ENCODE results near the gene IGSF8. TPM values are rescaled to one million over a fixed set of nuclear protein-coding genes. Genes with fewer than 3 reads are reported as not detected.

Gene IGSF8
- total RNA-seq, 1 experiment from 2014 or later: 56.2 TPM

DNA sequence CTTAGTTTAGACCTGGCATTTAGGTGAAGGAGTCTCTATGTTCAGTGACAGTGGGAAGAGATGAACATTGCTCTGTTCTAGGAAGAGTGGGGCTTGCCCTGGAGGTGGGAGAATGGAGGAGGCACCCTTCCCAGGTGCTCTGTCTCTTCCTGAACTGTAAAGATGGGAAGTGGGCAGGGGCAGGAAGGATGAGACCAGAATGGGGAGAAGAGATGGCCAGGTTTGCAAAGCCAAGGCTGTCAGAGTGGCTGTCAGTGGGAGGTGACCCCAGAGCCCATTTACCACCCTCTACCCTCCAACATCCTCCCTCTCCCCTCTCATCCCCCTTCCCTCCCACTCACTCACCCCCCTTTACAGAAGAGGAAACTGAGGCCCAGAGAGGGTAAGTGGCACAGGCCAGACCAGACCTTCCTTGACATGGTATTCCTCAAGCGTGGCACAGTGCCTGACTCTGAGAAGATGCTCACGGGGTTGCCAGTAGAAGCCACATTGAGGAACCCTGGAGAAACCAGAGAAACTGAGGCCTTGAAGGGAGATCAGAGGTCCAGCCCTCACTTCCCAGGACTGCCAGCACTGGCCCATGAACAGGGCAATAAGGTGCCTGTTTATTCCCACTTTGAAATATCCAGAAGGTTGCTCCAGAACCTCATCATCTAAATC is 1.4 kb upstream of the IGSF8 start:
- Mint-ChIP-seq H3K4me3 (peak overlapping the region; percentile 41 to 54; a peak in 2 of 5 replicates), H3K27me3 (ENCODE audit: low read depth) (peaks cover 6% of the 10 kb centered on the region), H3K36me3 (ENCODE audit: insufficient read depth in 1 of 3, low read depth in 3 of 3) (peaks cover 0 to 4% (median under 1%) of the 10 kb centered on the region in 3 experiments; a peak in 3 of 7 replicates), H3K27ac (no peak overlapping the region), H3K9me3 (no peaks in the 10 kb centered on the region), H3K4me1 (peaks cover 58 to 69% of the 10 kb centered on the region in 2 experiments)
- Histone ChIP-seq H3K4me2 (ENCODE audit: insufficient read depth, insufficient read length, low read length) (no peak overlapping the region), H3K9ac (ENCODE audit: extremely low read depth, insufficient read length, low read length) (no peak overlapping the region), H2AFZ (ENCODE audit: low read length) (no peak overlapping the region), H2BK5ac (ENCODE audit: insufficient read length, low read length) (no peak overlapping the region), H3K56ac (ENCODE audit: insufficient read length, low read depth, low read length) (no peak overlapping the region), H2BK12ac (ENCODE audit: insufficient read length, low read depth, low read length) (no peak overlapping the region), H4K20me1 (ENCODE audit: control insufficient read depth, insufficient read depth, insufficient read length) (no peaks in the 10 kb centered on the region), H2BK20ac (ENCODE audit: low read depth, low read length, poor library complexity, severe bottlenecking) (no peak overlapping the region), H4K91ac (ENCODE audit: insufficient read length, low read depth, low read length) (no peak overlapping the region), H4K5ac (ENCODE audit: insufficient read length, low read depth, low read length) (no peak overlapping the region), H4K8ac (replicated peaks; ENCODE audit: insufficient read length, low read depth, low read length) (no peak overlapping the region), H3K18ac (ENCODE audit: insufficient read length, low read depth, low read length) (no peak overlapping the region), H3K9me3 (ENCODE audit: control insufficient read depth, low read depth, low read length) (no peaks in the 10 kb centered on the region), H2BK15ac (ENCODE audit: low read depth, low read length) (no peak overlapping the region), H2BK120ac (ENCODE audit: low read depth, low read length, poor library complexity, severe bottlenecking) (no peak overlapping the region), H3K23ac (ENCODE audit: insufficient read length, low read depth, low read length) (no peak overlapping the region), H3K79me1 (ENCODE audit: insufficient read depth, low read depth, low read length, poor library complexity, severe bottlenecking) (no peaks in the 10 kb centered on the region), H3K4me1 (ENCODE audit: insufficient read depth, low read length) (peaks cover 19% of the 10 kb centered on the region), H2AK5ac (ENCODE audit: insufficient read length, low read length) (no peak overlapping the region), H3K14ac (ENCODE audit: insufficient read depth, low read length) (no peak overlapping the region), H3K79me2 (ENCODE audit: insufficient read depth, low read length) (peaks cover 3% of the 10 kb centered on the region; the same call in 1 of the 2 replicates), H3K23me2 (ENCODE audit: insufficient read length, low read depth, low read length, poor library complexity, severe bottlenecking) (peaks cover 9% of the 10 kb centered on the region), H3K4ac (ENCODE audit: low read depth, low read length) (no peak overlapping the region), H3K27me3 (ENCODE audit: insufficient read depth, low read length) (no peaks in the 10 kb centered on the region), H3K27ac (ENCODE audit: insufficient read length, low read depth, low read length) (no peak overlapping the region), H3T11ph (ENCODE audit: low read length) (no peak overlapping the region)
- no peak for DNase-seq
- TF ChIP-seq, protein P1, sequence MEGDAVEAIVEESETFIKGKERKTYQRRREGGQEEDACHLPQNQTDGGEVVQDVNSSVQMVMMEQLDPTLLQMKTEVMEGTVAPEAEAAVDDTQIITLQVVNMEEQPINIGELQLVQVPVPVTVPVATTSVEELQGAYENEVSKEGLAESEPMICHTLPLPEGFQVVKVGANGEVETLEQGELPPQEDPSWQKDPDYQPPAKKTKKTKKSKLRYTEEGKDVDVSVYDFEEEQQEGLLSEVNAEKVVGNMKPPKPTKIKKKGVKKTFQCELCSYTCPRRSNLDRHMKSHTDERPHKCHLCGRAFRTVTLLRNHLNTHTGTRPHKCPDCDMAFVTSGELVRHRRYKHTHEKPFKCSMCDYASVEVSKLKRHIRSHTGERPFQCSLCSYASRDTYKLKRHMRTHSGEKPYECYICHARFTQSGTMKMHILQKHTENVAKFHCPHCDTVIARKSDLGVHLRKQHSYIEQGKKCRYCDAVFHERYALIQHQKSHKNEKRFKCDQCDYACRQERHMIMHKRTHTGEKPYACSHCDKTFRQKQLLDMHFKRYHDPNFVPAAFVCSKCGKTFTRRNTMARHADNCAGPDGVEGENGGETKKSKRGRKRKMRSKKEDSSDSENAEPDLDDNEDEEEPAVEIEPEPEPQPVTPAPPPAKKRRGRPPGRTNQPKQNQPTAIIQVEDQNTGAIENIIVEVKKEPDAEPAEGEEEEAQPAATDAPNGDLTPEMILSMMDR (conservative IDR thresholded peaks at IDR 0.05): no peak
- WGBS (ENCODE audit: extremely low coverage, insufficient read length, low lambda C conversion rate): no CpG with 5 or more reads among the region's 2 CpGs

Data from H9 (cell line).